Measurements from ENCODE around the gene FHDC1.

GRCh38 chr4:152959080-152959479 is 23.0 kb downstream of the FHDC1 start:
- TF ChIP-seq CEBPB (IDR thresholded peaks at IDR 0.05; ENCODE audit: borderline replicate concordance in 1 of 2, low read depth in 2 of 2, low read length in 2 of 2) (no peak), CTCF (IDR thresholded peaks at IDR 0.05 in 2 of 3, conservative IDR thresholded peaks at IDR 0.05 in 1 of 3; ENCODE audit: control insufficient read depth in 2 of 3, extremely low read depth in 1 of 3, insufficient read depth in 1 of 3, low read depth in 3 of 3, low read length in 3 of 3) (no peak), SRF (IDR thresholded peaks at IDR 0.05; ENCODE audit: low read depth in 2 of 2, low read length in 2 of 2) (no peak), MEF2A (IDR thresholded peaks at IDR 0.05; ENCODE audit: insufficient read depth, low read depth, low read length) (no peak), JUND (IDR thresholded peaks at IDR 0.05; ENCODE audit: low read depth, low read length) (no peak), ZNF274 (IDR thresholded peaks at IDR 0.05; ENCODE audit: insufficient read depth, insufficient read length) (no peak), FOS (IDR thresholded peaks at IDR 0.05; ENCODE audit: borderline replicate concordance, extremely low read depth, insufficient read length) (no peak), CBX5 (IDR thresholded peaks at IDR 0.05; ENCODE audit: low read depth) (no peak), NR2C1 (IDR thresholded peaks at IDR 0.05) (no peak), EP300 (IDR thresholded peaks at IDR 0.05; ENCODE audit: borderline replicate concordance in 1 of 2, control insufficient read depth in 1 of 2, low read depth in 2 of 2, low read length in 2 of 2) (no peak), TARDBP (IDR thresholded peaks at IDR 0.05; ENCODE audit: borderline replicate concordance) (no peak), SREBF1 (IDR thresholded peaks at IDR 0.05; ENCODE audit: low read length) (no peak)
